NCI-H526 (cell line): Measurements from ENCODE around the gene DOK6.
A peak's percentile ranks its signal among the peaks of the same experiment; 100 is the strongest.
"Not testable (repeated sequence)": the region's sequence is repeated elsewhere in the genome, so short reads cannot be mapped to it uniquely, and the experiment has no call there.

Experiments
- DNase-seq, 2 experiments: peaks; one replicate each; lab custom pipeline; 2025; lab: John Stamatoyannopoulos, UW

The DOK6 gene

DNA sequence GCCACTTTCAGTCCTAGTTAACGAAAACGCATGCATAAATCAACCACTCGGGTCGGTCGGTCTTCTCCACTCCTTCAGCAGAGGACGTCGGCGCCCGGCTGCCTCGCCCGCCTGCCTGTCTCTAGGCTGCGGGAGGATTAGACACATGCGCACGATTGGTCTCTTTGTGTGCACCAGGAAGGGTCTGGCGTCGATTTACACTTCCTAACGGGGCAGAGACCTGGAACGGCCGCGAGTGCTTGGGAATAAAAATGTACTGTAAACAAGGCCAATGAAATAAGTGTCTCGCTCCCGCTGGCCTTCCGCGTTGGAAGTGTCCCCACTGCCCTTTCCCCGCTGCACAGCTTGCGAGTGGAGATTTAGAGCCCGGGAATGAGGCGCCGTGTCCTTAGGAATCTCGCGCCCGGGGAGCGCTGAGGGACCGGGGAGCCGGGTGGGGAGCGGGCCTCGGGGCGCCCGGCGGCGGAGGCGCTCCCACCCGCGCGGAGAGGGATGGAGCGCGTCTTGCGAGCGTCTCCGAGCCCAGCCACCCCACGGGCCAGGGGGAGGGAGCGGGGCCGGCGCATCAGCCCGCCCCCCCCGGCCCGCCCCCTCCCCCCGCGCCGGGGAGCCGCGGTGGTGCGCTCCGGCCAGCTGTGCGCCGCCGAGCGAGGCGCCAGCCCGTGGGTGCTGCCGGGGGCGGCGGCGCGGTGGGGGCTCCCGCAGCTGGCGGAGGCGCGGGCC lies at the start of gene DOK6:
Gene DOK6 (plus strand): TSS at position 636 of the 723 bp plus-strand sequence.
- peak; percentile 53 to 76 for DNase-seq

DNA sequence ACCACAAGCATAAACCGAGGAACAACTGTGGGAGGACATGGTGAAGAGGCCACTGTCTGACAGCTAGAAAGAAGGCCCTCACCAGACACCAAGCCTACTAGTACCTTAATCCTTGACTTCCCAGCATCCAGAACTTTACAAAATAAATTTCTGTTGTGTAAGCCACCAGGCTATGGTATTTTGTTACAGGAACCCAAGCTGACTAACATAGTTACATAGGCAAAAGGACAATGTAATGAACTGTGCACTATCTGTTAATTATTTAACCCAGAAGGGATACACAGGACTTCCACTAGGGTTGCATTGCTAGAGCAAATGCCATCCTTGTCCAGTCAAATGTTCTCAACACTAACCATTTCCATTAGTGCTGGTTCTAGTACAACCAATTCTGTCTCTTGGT lies 47.7 kb upstream of the DOK6 start:
- no peak for DNase-seq

GRCh38 chr18:69357590-69357989 lies 43.1 kb upstream of the DOK6 start:
- no peak for DNase-seq

- DNase-seq = no peak
These were observed 42.3 kb upstream of the DOK6 start for GRCh38 chr18:69358212-69358895.

DNA sequence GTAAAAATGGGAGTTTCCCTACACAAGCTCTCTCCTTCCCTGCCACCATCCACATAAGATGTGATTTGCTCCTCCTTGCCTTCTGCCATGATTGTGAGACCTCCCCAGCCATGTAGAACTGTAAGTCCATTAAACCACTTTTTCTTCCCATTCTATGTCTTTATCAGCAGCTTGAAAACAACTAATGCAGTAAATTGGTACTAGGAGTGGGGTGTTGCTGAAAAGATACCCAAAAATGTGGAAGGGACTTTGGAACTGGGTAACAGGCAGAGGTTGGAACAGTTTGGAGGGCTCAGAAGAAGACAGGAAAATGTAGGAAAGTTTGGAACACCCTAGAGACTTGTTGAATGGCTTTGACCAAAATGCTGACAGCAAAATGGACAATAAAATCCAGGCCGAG lies 40.9 kb upstream of the DOK6 start:
- not testable (repeated sequence) for DNase-seq

DNA sequence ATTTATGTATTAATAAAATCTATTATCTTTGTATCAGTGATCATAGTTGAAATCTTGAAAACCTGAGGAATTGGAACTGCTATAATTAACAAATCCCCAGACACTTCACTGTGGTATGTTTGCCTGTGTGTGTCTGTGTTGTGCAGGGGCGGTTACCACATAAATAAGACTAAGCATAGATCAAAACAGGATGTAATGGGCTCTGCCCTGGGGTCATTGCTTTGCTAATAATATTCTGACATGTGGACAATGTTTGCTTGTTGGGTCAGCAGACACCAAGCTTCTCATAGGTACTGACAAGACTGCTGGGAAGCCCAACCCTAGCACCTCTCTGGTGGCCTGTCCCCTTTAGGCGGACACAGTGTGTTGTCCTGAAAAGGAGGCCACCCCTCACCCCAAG lies 35.8 kb upstream of the DOK6 start:
- no peak for DNase-seq

DNA sequence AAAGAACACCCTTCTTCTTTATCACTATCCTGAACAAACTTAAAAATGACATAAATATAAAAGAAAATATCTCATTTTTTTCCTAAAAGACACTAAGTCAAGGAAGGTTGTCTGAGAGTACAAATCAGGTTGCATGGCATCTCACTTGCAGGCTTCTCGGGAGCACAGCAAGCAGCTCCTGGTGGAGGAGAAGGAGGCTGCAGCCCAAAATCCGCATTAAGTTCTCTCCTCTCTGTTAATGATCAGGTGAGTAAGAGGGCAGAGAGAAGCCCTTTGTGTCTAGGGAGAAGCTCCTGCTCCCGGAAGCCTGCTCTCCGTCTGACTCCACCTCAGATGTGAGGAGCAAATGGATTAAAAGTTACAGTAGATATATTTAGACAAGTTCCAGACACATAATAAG lies 35.0 kb upstream of the DOK6 start:
- DNase-seq = no peak

DNA sequence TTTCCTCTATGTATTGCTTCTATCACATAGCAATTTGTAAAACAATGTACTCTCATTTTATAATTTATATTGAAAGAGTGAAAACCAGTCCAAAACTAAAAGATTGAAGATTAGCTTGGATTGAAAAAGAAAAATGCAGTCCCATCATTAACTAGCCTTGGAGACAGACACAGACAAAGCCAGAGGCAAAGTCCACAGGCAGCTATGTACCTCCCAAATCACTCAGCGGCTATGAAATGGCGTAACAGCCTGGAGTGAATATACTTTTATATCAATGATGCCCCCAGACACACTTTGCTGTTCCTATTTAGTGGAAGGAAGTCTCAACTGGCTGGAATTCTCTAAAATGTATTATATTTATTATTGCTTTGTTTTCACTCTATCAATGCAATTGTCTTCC lies 33.6 kb upstream of the DOK6 start:
- no peak for DNase-seq

- no peak for DNase-seq
These were observed 29.0 kb upstream of the DOK6 start for GRCh38 chr18:69371729-69372128.

DNA sequence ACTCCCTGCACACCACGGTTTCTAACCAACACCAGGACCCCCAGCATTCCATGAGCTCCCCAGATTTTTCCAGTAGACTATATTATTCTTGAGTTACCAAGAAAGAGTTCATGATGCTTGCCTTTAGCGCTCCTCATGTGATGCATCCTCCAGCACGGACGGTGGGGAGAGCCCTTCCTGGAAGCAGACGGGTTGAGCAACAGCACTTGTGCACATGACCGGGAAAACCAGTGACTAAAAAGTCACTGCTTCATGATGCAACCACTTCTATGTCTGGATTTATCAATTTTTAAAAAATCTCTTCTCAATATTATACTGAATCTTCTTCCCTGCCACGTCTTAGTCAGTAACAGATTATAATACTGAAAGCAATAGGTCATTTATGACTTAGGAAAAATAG lies 20.4 kb upstream of the DOK6 start:
- DNase-seq = no peak

- no peak for DNase-seq
These were observed 17.5 kb upstream of the DOK6 start for GRCh38 chr18:69383186-69383585.

- DNase-seq = no peak
These were observed 13.5 kb upstream of the DOK6 start for GRCh38 chr18:69387186-69387585.

DNA sequence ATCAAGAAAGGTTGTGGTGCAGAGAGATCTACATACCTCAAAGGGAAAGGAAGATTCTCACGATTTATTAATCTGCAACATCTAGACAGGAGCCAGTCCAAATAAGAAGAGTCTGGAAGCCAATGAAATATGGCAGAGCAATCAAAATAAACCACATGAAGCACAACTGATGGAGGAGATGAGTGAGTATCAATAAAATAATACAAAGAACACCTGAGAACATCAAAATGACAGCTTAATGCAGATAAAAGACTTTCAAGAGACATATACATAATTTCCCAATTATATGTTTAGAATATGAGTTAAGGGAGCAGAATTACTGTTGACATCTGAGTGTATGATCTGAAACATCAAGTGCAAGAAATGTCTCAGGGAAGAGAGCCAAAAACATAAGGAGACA lies 12.5 kb upstream of the DOK6 start:
- no peak for DNase-seq

- DNase-seq = no peak
These were observed 3.6 kb upstream of the DOK6 start for GRCh38 chr18:69397096-69397495.

GRCh38 chr18:69399253-69399652 lies 1.4 kb upstream of the DOK6 start:
- DNase-seq = peak; percentile 23 to 71

GRCh38 chr18:69400976-69401225 lies 213 bp downstream of the DOK6 start:
- DNase-seq = peak in 1 of 2 experiments; percentile 38

- DNase-seq = peak in 1 of 2 experiments; percentile 38
These were observed 711 bp downstream of the DOK6 start for GRCh38 chr18:69401226-69401971.

DNA sequence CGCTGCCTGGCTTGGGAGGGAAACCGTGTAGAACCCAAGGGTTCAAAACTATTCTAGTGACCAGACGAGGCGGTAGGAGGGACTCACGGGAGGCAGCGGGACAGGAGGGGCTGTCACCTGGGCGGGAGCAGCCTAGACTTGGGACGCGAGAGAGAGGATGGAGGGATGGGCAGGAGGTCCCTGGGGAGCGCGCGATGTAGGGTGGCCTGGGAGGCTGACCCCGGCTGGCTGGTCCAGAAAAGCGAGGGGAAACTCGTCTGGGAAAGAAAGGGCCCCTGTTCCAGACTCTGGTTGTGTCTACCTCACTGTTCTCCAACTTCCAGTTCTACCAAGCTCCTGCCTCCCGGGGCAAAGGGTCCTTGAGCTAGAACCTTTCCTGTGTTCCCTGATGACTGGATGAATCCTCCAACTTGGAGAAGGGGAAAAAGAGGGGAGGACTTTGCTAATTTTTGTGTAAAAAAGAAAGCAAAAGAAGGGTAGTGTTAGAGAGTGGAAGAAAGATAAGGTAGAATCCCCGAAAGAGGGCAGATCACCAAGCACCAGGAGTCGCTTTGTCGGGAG lies 1.4 kb downstream of the DOK6 start:
- no peak for DNase-seq

DNA sequence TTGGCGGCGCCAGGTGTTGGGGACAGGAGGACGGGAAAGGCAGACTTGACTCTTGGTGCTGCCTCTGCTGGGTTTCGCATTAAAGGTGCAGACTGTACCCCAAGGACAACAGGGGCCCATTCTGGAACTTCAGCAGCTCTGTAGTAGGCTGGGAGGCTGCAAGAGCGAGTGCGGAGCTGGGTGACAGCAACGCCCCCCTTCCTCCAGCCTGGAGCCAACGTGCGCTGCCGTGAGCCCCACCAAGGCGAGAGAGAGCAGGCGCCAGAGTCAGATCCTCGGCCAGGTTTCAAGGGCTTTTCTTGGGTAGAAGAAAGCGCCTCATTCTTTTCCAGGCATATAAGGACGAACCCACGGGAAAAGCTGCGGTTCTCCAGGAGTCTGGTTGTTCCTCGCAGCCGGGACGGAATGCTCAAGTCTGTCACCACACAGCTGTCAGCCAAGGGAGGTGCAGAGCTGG lies 1.9 kb downstream of the DOK6 start:
- no peak for DNase-seq

DNA sequence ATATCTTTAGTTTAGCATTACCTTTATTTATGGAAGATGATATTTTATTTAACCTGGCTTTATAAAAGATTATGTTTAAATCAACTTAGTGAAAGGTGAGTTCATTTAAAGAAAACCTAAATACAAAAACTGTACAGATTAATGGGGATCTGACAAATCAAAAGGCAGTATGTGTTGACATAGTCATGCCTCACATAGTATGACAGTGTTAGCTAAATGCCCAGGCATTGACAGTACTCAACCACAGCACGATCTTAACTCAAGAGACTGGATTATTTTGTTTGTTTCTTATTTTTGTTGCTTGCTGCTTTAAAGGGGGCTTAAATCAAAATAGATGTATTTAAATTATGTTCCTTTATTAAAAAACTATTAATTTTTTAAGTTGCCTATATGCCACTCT lies 7.8 kb downstream of the DOK6 start:
- DNase-seq = no peak

DNA sequence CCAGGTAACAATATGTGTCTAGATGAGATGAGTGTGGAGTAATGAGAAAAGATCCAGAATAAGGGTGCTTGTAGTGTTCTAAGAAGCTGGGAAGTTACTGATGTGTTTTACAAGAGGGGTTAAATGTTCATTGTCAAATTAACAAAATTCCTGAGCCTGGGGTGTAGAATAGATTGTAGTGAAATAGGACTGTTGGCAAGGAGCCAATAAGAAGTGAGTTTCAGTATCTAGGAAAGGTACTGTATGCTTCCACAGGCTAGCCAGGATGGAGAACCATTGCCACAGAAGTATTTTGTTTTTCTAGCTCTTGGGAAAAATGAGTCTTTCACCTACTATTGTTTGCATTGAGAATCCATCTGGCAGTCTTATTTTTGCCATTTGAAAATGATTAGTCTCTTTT lies 10.5 kb downstream of the DOK6 start:
- DNase-seq = no peak

- no peak for DNase-seq
These were observed 13.5 kb downstream of the DOK6 start for GRCh38 chr18:69414184-69414583.

DNA sequence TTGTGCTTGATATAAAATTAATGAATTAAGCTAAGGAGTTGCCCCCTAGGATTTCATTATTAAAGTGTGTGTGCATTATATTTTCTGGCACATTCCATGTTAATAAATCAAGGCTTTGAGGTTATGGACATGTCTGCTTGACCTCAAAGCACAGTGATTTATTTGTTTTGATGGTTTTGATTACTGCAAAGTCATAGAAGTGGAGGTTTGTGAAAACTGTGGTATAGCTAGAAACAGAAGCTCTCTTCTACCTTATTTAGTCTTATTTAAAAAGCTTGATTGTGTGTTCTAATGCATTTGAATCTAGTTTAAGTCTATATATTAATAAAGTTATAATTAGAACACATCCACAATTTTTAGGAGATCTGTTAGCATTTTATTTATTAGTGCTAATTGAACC lies 32.2 kb downstream of the DOK6 start:
- DNase-seq = no peak
